Measurements from ENCODE around the gene NRBF2.
"Not testable (repeated sequence)": the region's sequence is repeated elsewhere in the genome, so short reads cannot be mapped to it uniquely, and the experiment has no call there.

The NRBF2 gene

DNA sequence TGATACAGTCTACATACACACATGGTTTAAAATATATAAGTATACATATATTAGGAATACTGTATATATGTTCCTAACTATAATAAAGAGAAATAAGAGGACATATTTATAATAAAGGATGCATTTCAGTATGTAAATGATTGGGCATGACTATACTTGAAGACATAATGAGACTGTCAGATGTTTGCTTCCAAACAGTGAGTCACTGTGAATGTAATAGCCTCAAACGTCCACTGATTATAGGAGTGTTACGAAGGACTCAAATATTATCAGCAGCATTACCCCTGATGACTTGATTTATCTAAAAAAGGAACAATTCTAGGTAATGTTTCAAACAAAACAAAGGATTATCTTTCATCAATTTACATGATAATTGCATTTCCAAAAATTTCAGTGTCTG is 39.9 kb upstream of the NRBF2 start:
- no peak for DNase-seq
- H3K9ac ChIP-seq (ENCODE audit: low read length), result no peak overlapping the region
- WGBS (ENCODE audit: extremely low coverage, insufficient coverage, insufficient read length), result no CpG with 5 or more reads among the region's 2 CpGs
- H3K9me3 ChIP-seq (ENCODE audit: insufficient read depth, low read depth, low read length), result no peaks in the 10 kb centered on the region
- H3K79me2 ChIP-seq (ENCODE audit: control insufficient read depth, insufficient read depth, low read length, poor library complexity), result no peaks in the 10 kb centered on the region
- no peak overlapping the region for H3K4me3 ChIP-seq (ENCODE audit: low read depth, low read length)
- H3K4ac ChIP-seq (ENCODE audit: low read depth, low read length), result no peak overlapping the region
- H3K27ac ChIP-seq (ENCODE audit: low read depth, low read length), result no peak overlapping the region
- no peak overlapping the region for H2BK12ac ChIP-seq (ENCODE audit: low read length)
- no peak overlapping the region for H4K12ac ChIP-seq (ENCODE audit: low read depth, low read length)
- no peaks in the 10 kb centered on the region for H3K27me3 ChIP-seq (ENCODE audit: insufficient read depth, low read length)
- no peak overlapping the region for H3K18ac ChIP-seq (ENCODE audit: low read length)
- H4K8ac ChIP-seq (ENCODE audit: low read depth, low read length), result no peak overlapping the region
- no peak overlapping the region for H3K14ac ChIP-seq (ENCODE audit: low read length)
- H3K4me2 ChIP-seq (ENCODE audit: low read length), result no peak overlapping the region
- H3K36me3 ChIP-seq (ENCODE audit: control insufficient read depth in 1 of 2, insufficient read depth in 2 of 2, low read length in 2 of 2), result no peaks in the 10 kb centered on the region
- H3K23ac ChIP-seq (ENCODE audit: low read length), result no peak overlapping the region
- H3K4me1 ChIP-seq (ENCODE audit: control insufficient read depth in 1 of 2, insufficient read depth in 2 of 2, low read length in 2 of 2), result no peaks in the 10 kb centered on the region
- H2BK120ac ChIP-seq (ENCODE audit: insufficient read depth, low read length, poor library complexity), result no peak overlapping the region
- H2AFZ ChIP-seq (ENCODE audit: insufficient read depth, low read length, poor library complexity), result no peak overlapping the region
- H4K91ac ChIP-seq (ENCODE audit: low read depth, low read length), result no peak overlapping the region
- H2BK5ac ChIP-seq (ENCODE audit: low read depth, low read length, poor library complexity), result no peak overlapping the region
- no peak overlapping the region for H2AK5ac ChIP-seq (ENCODE audit: low read length)
- H3K79me1 ChIP-seq (ENCODE audit: low read length), result no peaks in the 10 kb centered on the region

DNA sequence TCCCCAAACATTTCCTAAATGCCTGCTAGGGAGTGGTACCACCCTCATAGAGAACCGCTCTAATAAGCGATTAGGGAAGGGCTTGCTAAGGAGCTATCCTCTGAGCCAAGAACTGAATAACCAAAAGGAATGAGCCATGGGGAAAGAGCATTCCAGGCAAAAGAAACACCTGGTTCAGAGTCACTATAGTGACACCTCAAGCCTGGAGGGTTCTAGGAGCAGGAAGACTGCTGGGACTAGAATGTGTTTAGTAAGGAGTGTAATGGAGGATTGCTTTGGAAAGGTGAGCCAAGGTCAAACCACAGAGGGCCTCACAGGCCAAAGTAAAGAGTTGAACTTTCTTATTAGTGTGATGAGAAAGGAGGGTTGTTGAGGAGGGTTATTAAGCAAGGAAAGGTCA is 38.7 kb upstream of the NRBF2 start:
- Histone ChIP-seq H4K8ac (ENCODE audit: low read depth, low read length) (no peak overlapping the region), H3K27ac (ENCODE audit: low read depth, low read length) (no peak overlapping the region), H3K9ac (ENCODE audit: low read length) (no peak overlapping the region), H2AFZ (ENCODE audit: insufficient read depth, low read length, poor library complexity) (no peak overlapping the region), H3K79me2 (ENCODE audit: control insufficient read depth, insufficient read depth, low read length, poor library complexity) (no peaks in the 10 kb centered on the region), H3K4me1 (ENCODE audit: control insufficient read depth in 1 of 2, insufficient read depth in 2 of 2, low read length in 2 of 2) (no peaks in the 10 kb centered on the region), H3K27me3 (ENCODE audit: insufficient read depth, low read length) (no peaks in the 10 kb centered on the region), H3K23ac (ENCODE audit: low read length) (no peak overlapping the region), H4K91ac (ENCODE audit: low read depth, low read length) (no peak overlapping the region), H2AK5ac (ENCODE audit: low read length) (no peak overlapping the region), H3K79me1 (ENCODE audit: low read length) (no peaks in the 10 kb centered on the region), H3K4me2 (ENCODE audit: low read length) (no peak overlapping the region), H3K4ac (ENCODE audit: low read depth, low read length) (no peak overlapping the region), H2BK5ac (ENCODE audit: low read depth, low read length, poor library complexity) (no peak overlapping the region), H2BK120ac (ENCODE audit: insufficient read depth, low read length, poor library complexity) (no peak overlapping the region), H4K12ac (ENCODE audit: low read depth, low read length) (no peak overlapping the region), H3K18ac (ENCODE audit: low read length) (no peak overlapping the region), H3K9me3 (ENCODE audit: insufficient read depth, low read depth, low read length) (no peaks in the 10 kb centered on the region), H3K14ac (ENCODE audit: low read length) (no peak overlapping the region), H3K4me3 (ENCODE audit: low read depth, low read length) (no peak overlapping the region), H3K36me3 (ENCODE audit: control insufficient read depth in 1 of 2, insufficient read depth in 2 of 2, low read length in 2 of 2) (no peaks in the 10 kb centered on the region), H2BK12ac (ENCODE audit: low read length) (no peak overlapping the region)
- DNase-seq, result peak; percentile 77 to 86
- WGBS (ENCODE audit: extremely low coverage, insufficient coverage, insufficient read length), result no CpG with 5 or more reads among the region's 2 CpGs

GRCh38 chr10:63094881-63095280 is 38.2 kb upstream of the NRBF2 start:
- no peak overlapping the region for H2BK120ac ChIP-seq (ENCODE audit: insufficient read depth, low read length, poor library complexity)
- no CpG with 5 or more reads among the region's 1 CpG for WGBS (ENCODE audit: extremely low coverage, insufficient coverage, insufficient read length)
- no peaks in the 10 kb centered on the region for H3K79me2 ChIP-seq (ENCODE audit: control insufficient read depth, insufficient read depth, low read length, poor library complexity)
- H2BK12ac ChIP-seq (ENCODE audit: low read length), result no peak overlapping the region
- H2BK5ac ChIP-seq (ENCODE audit: low read depth, low read length, poor library complexity), result no peak overlapping the region
- no peak overlapping the region for H2AFZ ChIP-seq (ENCODE audit: insufficient read depth, low read length, poor library complexity)
- H4K91ac ChIP-seq (ENCODE audit: low read depth, low read length), result no peak overlapping the region
- no peak overlapping the region for H3K14ac ChIP-seq (ENCODE audit: low read length)
- no peak overlapping the region for H3K27ac ChIP-seq (ENCODE audit: low read depth, low read length)
- H3K18ac ChIP-seq (ENCODE audit: low read length), result no peak overlapping the region
- H3K23ac ChIP-seq (ENCODE audit: low read length), result no peak overlapping the region
- no peaks in the 10 kb centered on the region for H3K79me1 ChIP-seq (ENCODE audit: low read length)
- H3K4me1 ChIP-seq (ENCODE audit: control insufficient read depth in 1 of 2, insufficient read depth in 2 of 2, low read length in 2 of 2), result no peaks in the 10 kb centered on the region
- no peak overlapping the region for H3K4ac ChIP-seq (ENCODE audit: low read depth, low read length)
- H4K12ac ChIP-seq (ENCODE audit: low read depth, low read length), result no peak overlapping the region
- no peaks in the 10 kb centered on the region for H3K27me3 ChIP-seq (ENCODE audit: insufficient read depth, low read length)
- H3K36me3 ChIP-seq (ENCODE audit: control insufficient read depth in 1 of 2, insufficient read depth in 2 of 2, low read length in 2 of 2), result no peaks in the 10 kb centered on the region
- no peaks in the 10 kb centered on the region for H3K9me3 ChIP-seq (ENCODE audit: insufficient read depth, low read depth, low read length)
- no peak overlapping the region for H3K9ac ChIP-seq (ENCODE audit: low read length)
- no peak overlapping the region for H2AK5ac ChIP-seq (ENCODE audit: low read length)
- H4K8ac ChIP-seq (ENCODE audit: low read depth, low read length), result no peak overlapping the region
- H3K4me2 ChIP-seq (ENCODE audit: low read length), result no peak overlapping the region
- H3K4me3 ChIP-seq (ENCODE audit: low read depth, low read length), result no peak overlapping the region
- no peak for DNase-seq

GRCh38 chr10:63099734-63100133 is 33.4 kb upstream of the NRBF2 start:
- no peaks in the 10 kb centered on the region for H3K27me3 ChIP-seq (ENCODE audit: insufficient read depth, low read length)
- no peak overlapping the region for H3K4me2 ChIP-seq (ENCODE audit: low read length)
- peak in 1 of 2 donors; percentile 83 for DNase-seq
- no peaks in the 10 kb centered on the region for H3K79me1 ChIP-seq (ENCODE audit: low read length)
- no peak overlapping the region for H2BK12ac ChIP-seq (ENCODE audit: low read length)
- no peak overlapping the region for H2AK5ac ChIP-seq (ENCODE audit: low read length)
- H3K79me2 ChIP-seq (ENCODE audit: control insufficient read depth, insufficient read depth, low read length, poor library complexity), result no peaks in the 10 kb centered on the region
- no peak overlapping the region for H3K4ac ChIP-seq (ENCODE audit: low read depth, low read length)
- no peak overlapping the region for H3K23ac ChIP-seq (ENCODE audit: low read length)
- no peaks in the 10 kb centered on the region for H3K36me3 ChIP-seq (ENCODE audit: control insufficient read depth in 1 of 2, insufficient read depth in 2 of 2, low read length in 2 of 2)
- H3K4me1 ChIP-seq (ENCODE audit: control insufficient read depth in 1 of 2, insufficient read depth in 2 of 2, low read length in 2 of 2), result no peaks in the 10 kb centered on the region
- no peak overlapping the region for H4K8ac ChIP-seq (ENCODE audit: low read depth, low read length)
- H3K4me3 ChIP-seq (ENCODE audit: low read depth, low read length), result no peak overlapping the region
- no peak overlapping the region for H4K91ac ChIP-seq (ENCODE audit: low read depth, low read length)
- H2BK5ac ChIP-seq (ENCODE audit: low read depth, low read length, poor library complexity), result no peak overlapping the region
- H2AFZ ChIP-seq (ENCODE audit: insufficient read depth, low read length, poor library complexity), result no peak overlapping the region
- no peak overlapping the region for H2BK120ac ChIP-seq (ENCODE audit: insufficient read depth, low read length, poor library complexity)
- no peak overlapping the region for H3K27ac ChIP-seq (ENCODE audit: low read depth, low read length)
- no peak overlapping the region for H3K18ac ChIP-seq (ENCODE audit: low read length)
- no peak overlapping the region for H3K9ac ChIP-seq (ENCODE audit: low read length)
- no peaks in the 10 kb centered on the region for H3K9me3 ChIP-seq (ENCODE audit: insufficient read depth, low read depth, low read length)
- no peak overlapping the region for H4K12ac ChIP-seq (ENCODE audit: low read depth, low read length)
- no peak overlapping the region for H3K14ac ChIP-seq (ENCODE audit: low read length)

- not testable (repeated sequence) for H3K36me3 ChIP-seq (ENCODE audit: control insufficient read depth in 1 of 2, insufficient read depth in 2 of 2, low read length in 2 of 2); H2AK5ac ChIP-seq (ENCODE audit: low read length); H3K4ac ChIP-seq (ENCODE audit: low read depth, low read length); H3K9me3 ChIP-seq (ENCODE audit: insufficient read depth, low read depth, low read length); H3K18ac ChIP-seq (ENCODE audit: low read length); H3K23ac ChIP-seq (ENCODE audit: low read length); H3K4me3 ChIP-seq (ENCODE audit: low read depth, low read length); H3K27ac ChIP-seq (ENCODE audit: low read depth, low read length); H3K79me2 ChIP-seq (ENCODE audit: control insufficient read depth, insufficient read depth, low read length, poor library complexity); H3K4me1 ChIP-seq (ENCODE audit: control insufficient read depth in 1 of 2, insufficient read depth in 2 of 2, low read length in 2 of 2); H2BK5ac ChIP-seq (ENCODE audit: low read depth, low read length, poor library complexity); H3K79me1 ChIP-seq (ENCODE audit: low read length); H4K12ac ChIP-seq (ENCODE audit: low read depth, low read length); H3K14ac ChIP-seq (ENCODE audit: low read length); H3K9ac ChIP-seq (ENCODE audit: low read length); H2AFZ ChIP-seq (ENCODE audit: insufficient read depth, low read length, poor library complexity); H2BK12ac ChIP-seq (ENCODE audit: low read length); H2BK120ac ChIP-seq (ENCODE audit: insufficient read depth, low read length, poor library complexity); H4K91ac ChIP-seq (ENCODE audit: low read depth, low read length); H4K8ac ChIP-seq (ENCODE audit: low read depth, low read length); H3K4me2 ChIP-seq (ENCODE audit: low read length); H3K27me3 ChIP-seq (ENCODE audit: insufficient read depth, low read length)
- WGBS (ENCODE audit: extremely low coverage, insufficient coverage, insufficient read length), result 100% methylated on average over 4 of the region's 10 CpGs
- peak; percentile 54 to 61 for DNase-seq
Measured at GRCh38 chr10:63101091-63101490, 32.0 kb upstream of the NRBF2 start.
